GM12878 (cell line): ENCODE data around the gene IL17B. TPM values are rescaled to one million over a fixed set of nuclear protein-coding genes. Genes with fewer than 3 reads are reported as not detected.

Experiments used
- CEBPZ ChIP-seq: fragments of 150-350 bp; IDR thresholded peaks from 2 replicates; pipeline ENCODE4 v1.6.1; 2016; ENCODE audit warnings: low read depth, low read length
- CHD2 ChIP-seq: IDR thresholded peaks from 2 replicates; pipeline ENCODE4 v1.6.1; 2011; ENCODE audit warnings: low read depth, low read length, improper control_type of control experiment, borderline replicate concordance
- CREB1 ChIP-seq: IDR thresholded peaks from 2 replicates; pipeline ENCODE4 v1.6.1; 2012; ENCODE audit warnings: low read depth, mild to moderate bottlenecking, inconsistent platforms
- DPF2 ChIP-seq: fragments of 450-650 bp; IDR thresholded peaks from 2 replicates; pipeline ENCODE4 v1.6.1; 2017; ENCODE audit warnings: mild to moderate bottlenecking
- KLF5 ChIP-seq: fragments of 450-650 bp; IDR thresholded peaks from 2 replicates; pipeline ENCODE4 v1.6.1; 2014; ENCODE audit warnings: mild to moderate bottlenecking; ENCODE audit not compliant: partially characterized antibody
- MEF2A ChIP-seq: IDR thresholded peaks from 2 replicates; pipeline ENCODE4 v1.6.1; 2011; ENCODE audit warnings: low read depth, mild to moderate bottlenecking, low read length, moderate library complexity; ENCODE audit not compliant: insufficient read depth
- MTA2 ChIP-seq: fragments of 450-650 bp; IDR thresholded peaks from 2 replicates; pipeline ENCODE4 v1.6.1; 2016; ENCODE audit warnings: low read depth, mild to moderate bottlenecking, moderate library complexity
- MYC ChIP-seq: IDR thresholded peaks from 2 replicates; pipeline ENCODE4 v1.6.1; 2011; ENCODE audit warnings: mild to moderate bottlenecking, low read length, moderate library complexity, inconsistent platforms; ENCODE audit not compliant: insufficient read depth, insufficient replicate concordance, insufficient read length, severe bottlenecking
- NR2C1 ChIP-seq: fragments of 450-650 bp; IDR thresholded peaks from 2 replicates; pipeline ENCODE4 v1.6.1; 2017; ENCODE audit warnings: antibody characterized with exemption, mild to moderate bottlenecking, moderate library complexity
- PBX3 ChIP-seq: IDR thresholded peaks from 2 replicates; pipeline ENCODE4 v1.6.1; 2011; ENCODE audit warnings: mild to moderate bottlenecking, low read depth, low read length, moderate library complexity; ENCODE audit not compliant: insufficient replicate concordance
- PKNOX1 ChIP-seq: fragments of 450-650 bp; IDR thresholded peaks from 2 replicates; pipeline ENCODE4 v1.6.1; 2016; ENCODE audit warnings: mild to moderate bottlenecking
- POU2F2 ChIP-seq: IDR thresholded peaks from 3 replicates; pipeline ENCODE4 v1.6.1; 2011; ENCODE audit warnings: low read depth, mild to moderate bottlenecking, low read length, borderline replicate concordance
- RFX5 ChIP-seq: IDR thresholded peaks from 2 replicates; pipeline ENCODE4 v1.6.1; 2011; ENCODE audit warnings: low read depth, low read length, improper control_type of control experiment
- SIN3A ChIP-seq: IDR thresholded peaks from 2 replicates; pipeline ENCODE4 v1.6.1; 2012; ENCODE audit warnings: low read depth, low read length, improper control_type of control experiment
- SKIL ChIP-seq: fragments of 450-650 bp; IDR thresholded peaks from 2 replicates; pipeline ENCODE4 v1.6.1; 2017; ENCODE audit warnings: mild to moderate bottlenecking, low read depth, inconsistent platforms; ENCODE audit not compliant: poor library complexity, severe bottlenecking
- SP1 ChIP-seq: IDR thresholded peaks from one replicate; pipeline ENCODE4 v1.6.1; 2011; ENCODE audit warnings: low read depth, low read length
- WRNIP1 ChIP-seq: IDR thresholded peaks from 2 replicates; pipeline ENCODE4 v1.6.1; 2011; ENCODE audit warnings: low read depth, low read length, improper control_type of control experiment, borderline replicate concordance
- ZSCAN29 ChIP-seq: fragments of 450-650 bp; IDR thresholded peaks from 2 replicates; pipeline ENCODE4 v1.6.1; 2017; ENCODE audit warnings: mild to moderate bottlenecking, moderate library complexity
- polyA plus RNA-seq, 11 experiments: library from polyadenylated mRNA; depleted of rRNA in 4 of 11; unstranded in 6 of 11; stranded (reverse) in 5 of 11; fragments of >200 nt; fragmentation: Nextera tagmentation in 4 of 11; fragmentation: Illumina TruSeq in 1 of 11; extraction: Ambion mirVana in 4 of 11; extraction: Trizol in 1 of 11; gene quantifications; 1 replicate in 1 of 11; 2 replicates in 10 of 11; pipeline versions ENCODE4 v1.2.1 to v1.2.3, GENCODE V29; 2011 to 2016; ENCODE audit warnings: inconsistent platforms in 2 of 11, missing spikeins in 2 of 11, low read depth in 1 of 11
- total RNA-seq, 4 experiments: library from RNA; depleted of rRNA in 3 of 4; stranded (reverse); fragments of >200 nt in 3 of 4; fragmentation: Illumina TruSeq in 1 of 4; extraction: Trizol in 1 of 4; gene quantifications; 2 replicates each; pipeline versions ENCODE4 v1.2.1 to v1.2.3, GENCODE V29; 2013 to 2021

The IL17B gene
- total and polyA plus RNA-seq, 10 of the 15 experiments (the other 5 are each of a cell fraction or from before 2014, with no cell fraction given) = not detected

GRCh38 chr5:149357370-149358293 lies 21.5 kb downstream of the IL17B start, which contains the start of gene PCYOX1L (continued):
- TF ChIP-seq SKIL = peak; percentile 36
- peak; percentile 98 for TF ChIP-seq PKNOX1
- peak; percentile 95 for TF ChIP-seq DPF2
- TF ChIP-seq NR2C1 = no peak
- 0 out of 2 replicates have a peak, but pooled peaks have one; percentile 42 for TF ChIP-seq RFX5
- TF ChIP-seq MTA2 = no peak
- peak; percentile 75 for TF ChIP-seq MYC
- no peak for TF ChIP-seq SIN3A
- TF ChIP-seq CEBPZ = peak; percentile 87
- no peak for TF ChIP-seq MEF2A
- TF ChIP-seq SP1 = peak; percentile 97
- peak; percentile 96 for TF ChIP-seq PBX3
- peak; percentile 16; the same call in 1 of the 3 replicates for TF ChIP-seq POU2F2
- TF ChIP-seq CREB1 = no peak; the same call in none of the 2 replicates
- peak; percentile 64; the same call in 1 of the 2 replicates for TF ChIP-seq ZSCAN29
- TF ChIP-seq WRNIP1 = no peak
- TF ChIP-seq KLF5 = peak; percentile 98
- TF ChIP-seq CHD2 = peak; percentile 95
